ENCODE data around the gene TLCD3B. TPM values are rescaled to one million over a fixed set of nuclear protein-coding genes. Genes with fewer than 3 reads are reported as not detected.

The TLCD3B gene
- total RNA-seq, 4 donors from 2014 or later: 0.23 TPM; not detected in 3

- Histone ChIP-seq H3K27ac (replicated peaks in 1 of 4) (no peak overlapping the region), H3K4me1 (peaks cover 13 to 18% (median 17%) of the 10 kb centered on the region in 4 donors), H3K27me3 (no peaks in the 10 kb centered on the region), H3K36me3 (peaks cover 35 to 81% (median 79%) of the 10 kb centered on the region in 4 donors), H3K4me3 (no peak overlapping the region), H3K9me3 (no peaks in the 10 kb centered on the region)
- intact Hi-C loops (cut with DNase I): loop anchor here (10.0 kb wide), 1 partner anchor 196 kb away; the partner anchor contains the start of gene KIF22
- TF ChIP-seq CTCF (IDR thresholded peaks at IDR 0.05): no peak
- DNase-seq (ENCODE audit: extremely low spot score): no peak
- WGBS: 91% methylated on average over 21 of the region's 35 CpGs
Measured at GRCh38 chr16:29990883-29991570, 40.0 kb downstream of the TLCD3B start.

- H3K36me3 ChIP-seq: peaks cover 45 to 91% (median 89%) of the 10 kb centered on the region in 4 donors
- H3K9me3 ChIP-seq: no peaks in the 10 kb centered on the region
- no peak overlapping the region for H3K27ac ChIP-seq (replicated peaks in 1 of 4)
- H3K27me3 ChIP-seq: no peaks in the 10 kb centered on the region
- DNase-seq (ENCODE audit: extremely low spot score): no peak
- TF ChIP-seq POLR2A (IDR thresholded peaks at IDR 0.05; ENCODE audit: low read depth): no peak
- TF ChIP-seq CTCF (IDR thresholded peaks at IDR 0.05): no peak
- TF ChIP-seq POLR2AphosphoS5 (IDR thresholded peaks at IDR 0.05): no peak
- no peak for TF ChIP-seq EP300 (IDR thresholded peaks at IDR 0.05)
- H3K4me1 ChIP-seq: peaks cover 12 to 16% (median 14%) of the 10 kb centered on the region in 4 donors
- 93% methylated on average over 2 of the region's 2 CpGs for WGBS
- intact Hi-C loops (cut with DNase I): loop anchor here (10.0 kb wide), 1 partner anchor 195 kb away; the partner anchor contains the start of gene KIF22
- H3K4me3 ChIP-seq: no peak overlapping the region
Measured at GRCh38 chr16:29990034-29990433, 41.0 kb downstream of the TLCD3B start.

GRCh38 chr16:29989111-29989858, 41.8 kb downstream of the TLCD3B start:
- no peaks in the 10 kb centered on the region for H3K27me3 ChIP-seq
- H3K27ac ChIP-seq (replicated peaks in 1 of 4): no peak overlapping the region
- peaks cover 4 to 9% (median 7%) of the 10 kb centered on the region in 4 donors for H3K4me1 ChIP-seq
- no peak overlapping the region for H3K4me3 ChIP-seq
- H3K9me3 ChIP-seq: no peaks in the 10 kb centered on the region
- peaks cover 51 to 98% (median 96%) of the 10 kb centered on the region in 4 donors for H3K36me3 ChIP-seq
- no peak for TF ChIP-seq POLR2AphosphoS5 (IDR thresholded peaks at IDR 0.05)
- TF ChIP-seq POLR2A (IDR thresholded peaks at IDR 0.05; ENCODE audit: low read depth): no peak
- no peak for TF ChIP-seq CTCF (IDR thresholded peaks at IDR 0.05)
- no peak for TF ChIP-seq EP300 (IDR thresholded peaks at IDR 0.05)
- no peak for DNase-seq (ENCODE audit: extremely low spot score)
- WGBS: 86% methylated on average over 23 of the region's 23 CpGs
- intact Hi-C loops (cut with DNase I): no loop called here

- H3K9me3 ChIP-seq: no peaks in the 10 kb centered on the region
- H3K27me3 ChIP-seq: no peaks in the 10 kb centered on the region
- TF ChIP-seq EP300 (IDR thresholded peaks at IDR 0.05) (no peak), POLR2A (IDR thresholded peaks at IDR 0.05; ENCODE audit: low read depth) (no peak), POLR2AphosphoS5 (IDR thresholded peaks at IDR 0.05) (no peak), CTCF (IDR thresholded peaks at IDR 0.05) (no peak)
- no peak overlapping the region for H3K27ac ChIP-seq (replicated peaks in 1 of 4)
- 86% methylated on average over 16 of the region's 17 CpGs for WGBS
- H3K4me1 ChIP-seq: peaks cover 0 to 5% (median under 1%) of the 10 kb centered on the region in 4 donors
- no peak for DNase-seq (ENCODE audit: extremely low spot score)
- intact Hi-C loops (cut with DNase I): no loop called here
- peaks cover 58 to 100% (median 99%) of the 10 kb centered on the region in 4 donors for H3K36me3 ChIP-seq
- no peak overlapping the region for H3K4me3 ChIP-seq
Measured at GRCh38 chr16:29988346-29989075, 42.6 kb downstream of the TLCD3B start.
